ENCODE results near the gene WDR88. TPM values are rescaled to one million over a fixed set of nuclear protein-coding genes. Genes with fewer than 3 reads are reported as not detected.

WDR88 gene
- total and polyA plus RNA-seq, 9 donors: 0.79 TPM; not detected in 8

- H3K4me1 ChIP-seq (ENCODE audit: insufficient read depth): no peaks in the 10 kb centered on the region
- H3K4me3 ChIP-seq: no peak overlapping the region
- H3K36me3 ChIP-seq: no peaks in the 10 kb centered on the region
- no peaks in the 10 kb centered on the region for H3K27me3 ChIP-seq
- H3K27ac ChIP-seq: no peak overlapping the region
- H3K9me3 ChIP-seq: no peaks in the 10 kb centered on the region
- peak in 3 of 5 donors; percentile 22 to 47 (median 33) for DNase-seq
- no peak for TF ChIP-seq POLR2A (IDR thresholded peaks at IDR 0.05)
- intact Hi-C loops (cut with DNase I): no loop called here
- WGBS, 3 donors: 71 to 72% (median 72%) methylated on average over 4 of the region's 4 CpGs
Measured at GRCh38 chr19:33098055-33098534, 33.8 kb upstream of the WDR88 start.

- no peak for DNase-seq
- Histone ChIP-seq H3K36me3 (no peaks in the 10 kb centered on the region), H3K4me3 (no peak overlapping the region), H3K27me3 (no peaks in the 10 kb centered on the region), H3K4me1 (ENCODE audit: insufficient read depth) (no peaks in the 10 kb centered on the region), H3K27ac (no peak overlapping the region), H3K9me3 (no peaks in the 10 kb centered on the region)
- 81 to 89% (median 84%) methylated on average over 10 of the region's 10 CpGs for WGBS, 3 donors
- intact Hi-C loops (cut with DNase I): no loop called here
- TF ChIP-seq CTCF (IDR thresholded peaks at IDR 0.05): no peak
- TF ChIP-seq POLR2A (IDR thresholded peaks at IDR 0.05): no peak
- no peak for TF ChIP-seq EP300 (IDR thresholded peaks at IDR 0.05)
Measured at GRCh38 chr19:33100894-33101644, 30.8 kb upstream of the WDR88 start.

- 77 to 88% (median 83%) methylated on average over 6 of the region's 6 CpGs for WGBS, 3 donors
- Histone ChIP-seq H3K9me3 (no peaks in the 10 kb centered on the region), H3K36me3 (no peaks in the 10 kb centered on the region), H3K27me3 (no peaks in the 10 kb centered on the region), H3K4me1 (ENCODE audit: insufficient read depth) (no peaks in the 10 kb centered on the region), H3K4me3 (no peak overlapping the region), H3K27ac (no peak overlapping the region)
- no peak for DNase-seq
- TF ChIP-seq CTCF (IDR thresholded peaks at IDR 0.05): no peak
- TF ChIP-seq EP300 (IDR thresholded peaks at IDR 0.05): no peak
- no peak for TF ChIP-seq POLR2A (IDR thresholded peaks at IDR 0.05)
- intact Hi-C loops (cut with DNase I): no loop called here
Measured at GRCh38 chr19:33102893-33103292, 29.0 kb upstream of the WDR88 start.

GRCh38 chr19:33108161-33108560 lies 23.8 kb upstream of the WDR88 start:
- intact Hi-C loops (cut with DNase I): no loop called here
- 80 to 85% (median 84%) methylated on average over 10 of the region's 10 CpGs for WGBS, 3 donors

More at GRCh38 chr19:33108161-33108560, 23.8 kb upstream of the WDR88 start:
- Histone ChIP-seq H3K27ac (no peak overlapping the region), H3K4me1 (ENCODE audit: insufficient read depth) (peaks cover 7% of the 10 kb centered on the region), H3K27me3 (no peaks in the 10 kb centered on the region), H3K4me3 (no peak overlapping the region), H3K9me3 (no peaks in the 10 kb centered on the region), H3K36me3 (no peaks in the 10 kb centered on the region)
- DNase-seq: no peak
- TF ChIP-seq POLR2A (IDR thresholded peaks at IDR 0.05) (no peak), CTCF (IDR thresholded peaks at IDR 0.05) (no peak), EP300 (IDR thresholded peaks at IDR 0.05) (no peak)

Data from ovary (tissue), 9 donors.